HG03095 (cell line): ENCODE measurements around the gene PDLIM1.

Source experiments
- ATAC-seq: cut with Tn5 transposase; IDR thresholded peaks from one replicate; pipeline ENCODE4 v1.9.1; 2021; ENCODE audit warnings: moderate library complexity; ENCODE audit not compliant: unreplicated experiment

Gene PDLIM1

GRCh38 chr10:95315509-95315908, 24.7 kb upstream of the PDLIM1 start:
- no peak for ATAC-seq

GRCh38 chr10:95314192-95314918, 23.6 kb upstream of the PDLIM1 start:
- no peak for ATAC-seq

GRCh38 chr10:95312986-95313495, 22.2 kb upstream of the PDLIM1 start:
- ATAC-seq = no peak

GRCh38 chr10:95312257-95312656, 21.5 kb upstream of the PDLIM1 start:
- ATAC-seq = no peak

GRCh38 chr10:95309958-95310357, 19.2 kb upstream of the PDLIM1 start:
- ATAC-seq = no peak

GRCh38 chr10:95308389-95309302, 17.8 kb upstream of the PDLIM1 start:
- ATAC-seq = no peak

- no peak for ATAC-seq
These were observed 16.0 kb upstream of the PDLIM1 start for GRCh38 chr10:95306851-95307250.

GRCh38 chr10:95306318-95306650, 15.5 kb upstream of the PDLIM1 start:
- no peak for ATAC-seq

GRCh38 chr10:95305606-95306317, 15.0 kb upstream of the PDLIM1 start:
- ATAC-seq = no peak

- no peak for ATAC-seq
These were observed 14.2 kb upstream of the PDLIM1 start for GRCh38 chr10:95304976-95305375.

GRCh38 chr10:95304463-95304862, 13.7 kb upstream of the PDLIM1 start:
- no peak for ATAC-seq

- ATAC-seq = no peak
These were observed 13.1 kb upstream of the PDLIM1 start for GRCh38 chr10:95303950-95304349.

GRCh38 chr10:95303535-95303934, 12.7 kb upstream of the PDLIM1 start:
- no peak for ATAC-seq

- no peak for ATAC-seq
These were observed 9.3 kb upstream of the PDLIM1 start for GRCh38 chr10:95300022-95300539.

- ATAC-seq = no peak
These were observed 6.6 kb upstream of the PDLIM1 start for GRCh38 chr10:95297402-95297801.

GRCh38 chr10:95296764-95297163, 6.0 kb upstream of the PDLIM1 start:
- ATAC-seq = no peak

GRCh38 chr10:95295031-95295755, 4.4 kb upstream of the PDLIM1 start:
- peak; percentile 76 for ATAC-seq

GRCh38 chr10:95293631-95294030, 2.8 kb upstream of the PDLIM1 start:
- no peak for ATAC-seq

- no peak for ATAC-seq
These were observed 699 bp upstream of the PDLIM1 start for GRCh38 chr10:95291365-95292039.

GRCh38 chr10:95289921-95290421, 832 bp downstream of the PDLIM1 start:
- no peak for ATAC-seq
